NCI-H510A (cell line): ENCODE data around the gene PLCH1.

Experiments used
- DNase-seq: peaks from one replicate; lab custom pipeline; 2025; lab: John Stamatoyannopoulos, UW

PLCH1 gene

GRCh38 chr3:155334914-155335723 is 409.8 kb downstream of the PLCH1 start:
- no peak for DNase-seq

GRCh38 chr3:155334215-155334913 is 410.5 kb downstream of the PLCH1 start:
- no peak for DNase-seq

- DNase-seq: no peak
Measured at GRCh38 chr3:155332716-155333115, 412.2 kb downstream of the PLCH1 start.

- DNase-seq: no peak
Measured at GRCh38 chr3:155331078-155331477, 413.8 kb downstream of the PLCH1 start.

GRCh38 chr3:155330370-155330769 is 414.5 kb downstream of the PLCH1 start:
- DNase-seq: no peak

- no peak for DNase-seq
Measured at GRCh38 chr3:155329513-155330048, 415.3 kb downstream of the PLCH1 start.

GRCh38 chr3:155327871-155328270 is 417.0 kb downstream of the PLCH1 start:
- DNase-seq: no peak

GRCh38 chr3:155327430-155327829 is 417.4 kb downstream of the PLCH1 start:
- DNase-seq: no peak

GRCh38 chr3:155326901-155327300 is 418.0 kb downstream of the PLCH1 start:
- no peak for DNase-seq

- DNase-seq: no peak
Measured at GRCh38 chr3:155326244-155326643, 418.6 kb downstream of the PLCH1 start.
